Thoracic aorta (tissue), 2 donors: Measurements from ENCODE around the gene MZF1. TPM values are rescaled to one million over a fixed set of nuclear protein-coding genes. Genes with fewer than 3 reads are reported as not detected.
A peak's percentile ranks its signal among the peaks of the same experiment; 100 is the strongest.

Experiments used
- ATAC-seq: fragments of 150-250 bp; one replicate; pipeline ENCODE4 v1.8.0; 2017; ENCODE audit warnings: low read depth; ENCODE audit not compliant: insufficient number of reproducible peaks, low FRiP score
- DNase-seq: peaks from one replicate; pipeline ENCODE4 v3.0.0-alpha.2; 2020; ENCODE audit warnings: low spot score
- H3K27ac ChIP-seq, 2 donors: fragments of 200-600 bp; sonication (generic); 1 replicate in 1 of 2; 2 replicates in 1 of 2; pipeline ENCODE4 v1.5.1; 2016; ENCODE audit warnings: mild to moderate bottlenecking in 2 of 2, moderate library complexity in 2 of 2
- H3K27me3 ChIP-seq: fragments of 200-600 bp; sonication (generic); replicated peaks from 2 replicates; pipeline ENCODE4 v1.6.0; 2016; ENCODE audit warnings: mild to moderate bottlenecking; ENCODE audit not compliant: insufficient read depth
- H3K36me3 ChIP-seq: fragments of 200-600 bp; sonication (generic); one replicate; pipeline ENCODE4 v1.5.1; 2016
- H3K4me1 ChIP-seq, 2 donors: fragments of 200-600 bp; sonication (generic); 1 replicate in 1 of 2; 2 replicates in 1 of 2; pipeline versions ENCODE4 v1.5.1 to v1.6.0; 2016; ENCODE audit warnings: low read depth in 2 of 2, mild to moderate bottlenecking in 1 of 2; ENCODE audit not compliant: control insufficient read depth in 1 of 2
- H3K4me3 ChIP-seq: fragments of 200-600 bp; sonication (generic); 2 replicates; pipeline ENCODE4 v1.5.1; 2016; ENCODE audit warnings: mild to moderate bottlenecking
- H3K9me3 ChIP-seq: fragments of 200-600 bp; sonication (generic); 2 replicates; pipeline ENCODE4 v1.5.1; 2016
- CTCF ChIP-seq: fragments of 200-600 bp; sonication (generic); IDR thresholded peaks from one replicate; pipeline ENCODE4 v1.5.1; 2019; ENCODE audit warnings: antibody characterized with exemption
- total RNA-seq, 2 donors: library from RNA; depleted of rRNA; stranded (reverse); fragments of >200 nt; gene quantifications; one replicate each; pipeline versions ENCODE4 v1.1.0 to v1.2.3, GENCODE V29; 2016

MZF1 gene
- total RNA-seq, 2 donors from 2014 or later: 44.9 to 46.8 TPM

- Histone ChIP-seq H3K9me3 (no peaks in the 10 kb centered on the region), H3K4me1 (peaks cover 13 to 31% of the 10 kb centered on the region in 2 donors), H3K27me3 (no peaks in the 10 kb centered on the region), H3K36me3 (peaks cover 21% of the 10 kb centered on the region), H3K4me3 (peak overlapping the region; percentile 65), H3K27ac (no peak overlapping the region)
- no peak for DNase-seq
- no peak for ATAC-seq
- TF ChIP-seq CTCF: no peak
Observed at GRCh38 chr19:58514564-58515022, 58.5 kb downstream of the MZF1 start.

GRCh38 chr19:58513694-58514563 is 59.2 kb downstream of the MZF1 start:
- Histone ChIP-seq H3K36me3 (peaks cover 21% of the 10 kb centered on the region), H3K9me3 (no peaks in the 10 kb centered on the region), H3K27ac (peak overlapping the region; percentile 17 to 47), H3K27me3 (no peaks in the 10 kb centered on the region), H3K4me3 (peak overlapping the region; percentile 65), H3K4me1 (peaks cover 13 to 30% of the 10 kb centered on the region in 2 donors)
- peak; percentile 75 for TF ChIP-seq CTCF
- ATAC-seq: peak; percentile 44
- DNase-seq: no peak

- H3K36me3 ChIP-seq: peaks cover 21% of the 10 kb centered on the region
- ATAC-seq (no peak), DNase-seq (no peak)
- H3K4me3 ChIP-seq: peak overlapping the region; percentile 65
- H3K27me3 ChIP-seq: no peaks in the 10 kb centered on the region
- H3K4me1 ChIP-seq: peaks cover 8 to 23% of the 10 kb centered on the region in 2 donors
- H3K27ac ChIP-seq: peak overlapping the region; percentile 17 to 47
- TF ChIP-seq CTCF: no peak
- H3K9me3 ChIP-seq: no peaks in the 10 kb centered on the region
Observed at GRCh38 chr19:58513213-58513693, 59.9 kb downstream of the MZF1 start.

Other genes with a start within 250 kb of the MZF1 start
- gene ZSCAN22, start 246.3 kb downstream of the MZF1 start, total RNA-seq: 1 to 10 TPM; 1.1 to 4.2 TPM
- 10 to 100 TPM in 1 of 2 donors, 1 to 10 TPM in 1; 1.9 to 10.0 TPM for gene A1BG, start 219.8 kb downstream of the MZF1 start, total RNA-seq
- gene ZNF497, start 210.6 kb downstream of the MZF1 start, total RNA-seq: 1 to 10 TPM in 1 of 2 donors, not detected in 1; 2.3 TPM
- gene ZNF837, start 192.3 kb downstream of the MZF1 start, total RNA-seq: 1 to 10 TPM; 1.6 to 3.9 TPM
- gene RPS5, start 186.1 kb downstream of the MZF1 start, total RNA-seq: 100 to 1,000 TPM; 747 to 789 TPM
- gene RNF225, start 177.7 kb downstream of the MZF1 start, total RNA-seq: not detected
- gene ZNF584, start 164.7 kb downstream of the MZF1 start, total RNA-seq: 10 to 100 TPM; 18.7 to 31.5 TPM
- gene ZNF132, start 133.2 kb downstream of the MZF1 start, total RNA-seq: 10 to 100 TPM in 1 of 2 donors, 1 to 10 TPM in 1; 3.1 to 10.2 TPM
- gene ZNF324B, start 121.7 kb downstream of the MZF1 start, total RNA-seq: 10 to 100 TPM in 1 of 2 donors, 1 to 10 TPM in 1; 6.0 to 12.0 TPM
- 10 to 100 TPM; 19.8 to 31.7 TPM for gene ZNF324, start 106.3 kb downstream of the MZF1 start, total RNA-seq
- 10 to 100 TPM; 17.8 to 23.7 TPM for gene ZNF446, start 97.0 kb downstream of the MZF1 start, total RNA-seq
- gene SLC27A5, start 61.3 kb downstream of the MZF1 start, total RNA-seq: 1 to 10 TPM; 7.1 to 8.5 TPM
- 10 to 100 TPM; 10.4 to 10.9 TPM for gene ZBTB45, start 53.5 kb downstream of the MZF1 start, total RNA-seq
- gene TRIM28, start 29.3 kb downstream of the MZF1 start, total RNA-seq: 100 to 1,000 TPM; 192 to 204 TPM
- gene CHMP2A, start 18.2 kb downstream of the MZF1 start, total RNA-seq: 10 to 100 TPM; 90.3 to 98.8 TPM
- 10 to 100 TPM; 17.1 to 18.9 TPM for gene UBE2M, start 14.7 kb downstream of the MZF1 start, total RNA-seq